SK-MEL-5 (cell line): Measurements from ENCODE around the gene MAP3K6. TPM values are rescaled to one million over a fixed set of nuclear protein-coding genes. Genes with fewer than 3 reads are reported as not detected.
"Not testable (repeated sequence)": the region's sequence is repeated elsewhere in the genome, so short reads cannot be mapped to it uniquely, and the experiment has no call there.

ENCODE experiments used
- DNase-seq: peaks from one replicate; pipeline ENCODE4 v3.0.0-alpha.2; 2016; ENCODE audit warnings: low read depth, low spot score
- in situ Hi-C: cut with HindIII; loops from 2 replicates; pipeline ENCODE4 v1.10.0; 2016; ENCODE audit warnings: low sequenced_read_pairs, high pct_unique_total_duplicates, low pct_unique_long_range_greater_than_20kb
- polyA plus RNA-seq, 2 experiments: library from polyadenylated mRNA; depleted of rRNA; stranded (reverse); fragments of >200 nt; gene quantifications; 2 replicates each; pipeline ENCODE4 v1.2.3, GENCODE V29; 2015
- total RNA-seq: library from RNA; depleted of rRNA; stranded (reverse); fragments of >200 nt; shearing (Covaris generic); gene quantifications from 2 replicates; pipeline ENCODE4 v1.2.3, GENCODE V29; 2014; rRNA removed

The MAP3K6 gene
- total RNA-seq: 5.5 and 6.4 TPM in 2 replicates
- 10.8 and 13.9 TPM in 2 replicates for polyA plus RNA-seq (2015; cell fraction: cytosol; rRNA removed)
- polyA plus RNA-seq (2015; cell fraction: nucleus; rRNA removed): 128 and 135 TPM in 2 replicates

DNA sequence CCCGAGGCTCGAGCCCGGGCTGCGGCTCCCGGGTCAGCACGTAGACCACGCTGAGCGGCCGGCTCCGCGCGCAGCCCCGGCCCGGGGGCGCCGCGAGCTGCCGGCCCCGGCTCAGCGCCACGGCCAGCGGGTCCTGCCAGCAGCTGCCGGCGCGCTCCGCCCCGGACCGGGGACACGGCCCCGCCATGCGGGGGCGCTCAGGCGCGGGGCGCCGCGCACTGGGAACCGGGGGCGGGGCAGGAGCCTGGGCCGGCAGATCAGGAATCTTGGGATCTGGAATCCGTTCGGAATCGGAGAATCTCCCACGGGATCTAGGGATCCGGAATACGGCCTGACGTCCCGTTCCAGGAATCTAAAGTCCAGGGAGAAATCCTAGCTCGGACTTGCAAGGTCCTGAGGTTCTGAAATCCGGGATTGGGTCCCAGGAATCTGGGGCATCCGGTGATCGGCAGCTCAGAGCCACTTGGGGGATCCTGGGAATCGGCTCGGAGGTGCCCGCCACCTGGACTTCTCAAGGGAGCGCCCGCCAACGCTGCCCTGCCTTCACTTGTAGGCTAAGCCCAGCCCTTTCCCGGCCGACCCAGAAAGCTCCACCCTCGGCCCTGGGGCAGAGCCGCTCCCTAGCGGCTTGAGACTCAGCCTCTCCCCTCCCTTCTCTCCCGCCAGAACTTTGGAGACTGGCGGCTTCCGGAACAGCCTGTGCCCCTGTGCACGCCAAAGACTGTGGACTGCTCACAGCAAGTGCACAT lies at the start of gene MAP3K6:
MAP3K6 (minus strand) TSS at position 551 of the 749 bp plus-strand sequence; CDS start at position 187, 364 bp downstream.
- DNase-seq: peak; percentile 80
- in situ Hi-C loops: no loop called here

DNA sequence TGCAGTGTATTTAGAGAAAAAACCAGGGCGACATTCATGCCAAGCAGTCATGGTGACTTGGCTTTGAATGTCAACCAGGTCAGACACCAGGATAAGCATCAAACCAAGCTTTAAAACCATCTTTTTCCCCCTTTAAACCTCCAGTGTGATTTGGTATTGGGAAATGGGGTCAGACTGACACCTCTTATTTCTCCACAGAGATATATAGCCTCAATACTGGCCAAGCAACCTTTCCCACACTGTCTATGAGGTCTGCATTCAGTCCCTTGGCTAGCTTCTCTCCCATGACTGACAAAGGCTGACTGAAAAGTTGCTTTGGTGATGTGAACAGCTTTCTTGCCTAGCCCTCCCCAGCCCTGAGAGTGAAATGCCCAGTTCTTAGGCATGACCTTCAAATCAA lies 47.3 kb upstream of the MAP3K6 start:
- in situ Hi-C loops: no loop called here
- no peak for DNase-seq

GRCh38 chr1:27413004-27413403 lies 46.2 kb upstream of the MAP3K6 start:
- DNase-seq: peak; percentile 20
- in situ Hi-C loops: no loop called here

DNA sequence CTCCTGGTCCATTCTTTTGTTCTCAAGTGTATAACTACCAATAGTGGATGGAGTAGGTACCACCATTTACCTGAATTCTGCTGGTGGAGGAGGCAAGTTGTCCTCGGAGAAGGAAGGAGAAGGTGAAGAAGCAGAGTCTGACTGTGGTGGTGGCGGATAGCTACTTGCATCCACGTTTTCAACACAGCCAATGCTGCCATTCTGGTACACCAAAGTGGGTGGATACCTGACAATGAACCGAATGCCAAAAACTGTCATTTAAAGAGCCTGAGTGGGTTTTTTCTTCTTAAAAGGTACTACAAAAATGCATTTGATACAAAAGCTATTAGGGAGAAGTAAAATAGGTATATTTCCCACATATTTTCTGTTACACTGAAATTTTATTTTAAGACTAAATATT lies 45.7 kb upstream of the MAP3K6 start:
- in situ Hi-C loops: no loop called here
- no peak for DNase-seq

DNA sequence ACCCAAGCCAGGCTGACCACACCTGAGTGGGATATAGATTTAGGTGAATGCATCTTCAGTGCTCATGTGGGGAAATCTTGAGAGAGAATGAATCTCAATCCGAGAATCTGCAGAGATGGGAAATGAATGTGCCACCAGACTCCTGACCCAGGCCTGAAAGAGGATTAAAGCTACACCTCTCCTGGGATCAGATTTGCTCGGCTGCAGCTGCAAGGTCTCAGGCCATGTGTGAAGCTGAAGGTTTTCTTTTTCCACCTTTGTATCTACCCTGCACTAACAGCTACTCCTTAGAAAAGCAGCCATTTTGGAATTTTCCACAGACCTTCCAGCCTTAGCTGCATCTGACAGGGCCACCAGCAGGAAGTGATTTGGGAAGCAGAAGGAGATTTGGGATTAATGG lies 43.9 kb upstream of the MAP3K6 start:
- DNase-seq: no peak
- in situ Hi-C loops: no loop called here

GRCh38 chr1:27409669-27410068 lies 42.9 kb upstream of the MAP3K6 start:
- in situ Hi-C loops: no loop called here
- DNase-seq: no peak

DNA sequence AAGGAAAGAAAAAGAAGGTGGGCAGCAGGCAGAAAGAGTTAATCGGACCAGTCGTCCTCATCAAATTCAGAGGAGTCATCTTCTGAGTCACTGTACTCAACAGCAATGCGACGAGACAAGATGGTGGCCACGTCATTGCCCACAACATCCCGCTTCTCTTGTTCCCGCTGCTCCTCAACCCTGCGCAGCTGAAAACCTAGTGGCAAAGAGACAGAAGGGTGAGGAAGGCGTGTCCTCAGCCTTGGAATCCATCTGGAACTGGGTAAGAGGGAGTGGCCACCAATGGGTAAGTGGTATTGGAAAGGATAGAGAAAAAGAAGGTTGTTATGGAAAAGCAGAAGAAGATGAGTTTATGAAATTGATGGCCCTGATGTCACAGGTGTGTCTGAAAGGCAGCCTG lies 41.4 kb upstream of the MAP3K6 start:
- no peak for DNase-seq
- in situ Hi-C loops: no loop called here

GRCh38 chr1:27406791-27407190 lies 40.0 kb upstream of the MAP3K6 start:
- in situ Hi-C loops, DNase-seq: not testable (repeated sequence)

GRCh38 chr1:27406362-27406680 lies 39.6 kb upstream of the MAP3K6 start:
- DNase-seq: no peak
- in situ Hi-C loops: no loop called here

GRCh38 chr1:27405598-27406361 lies 39.0 kb upstream of the MAP3K6 start:
- DNase-seq, in situ Hi-C loops: not testable (repeated sequence)

GRCh38 chr1:27405074-27405473 lies 38.3 kb upstream of the MAP3K6 start:
- in situ Hi-C loops: no loop called here
- DNase-seq: no peak

GRCh38 chr1:27403931-27404330 lies 37.2 kb upstream of the MAP3K6 start:
- DNase-seq: no peak
- in situ Hi-C loops: no loop called here

DNA sequence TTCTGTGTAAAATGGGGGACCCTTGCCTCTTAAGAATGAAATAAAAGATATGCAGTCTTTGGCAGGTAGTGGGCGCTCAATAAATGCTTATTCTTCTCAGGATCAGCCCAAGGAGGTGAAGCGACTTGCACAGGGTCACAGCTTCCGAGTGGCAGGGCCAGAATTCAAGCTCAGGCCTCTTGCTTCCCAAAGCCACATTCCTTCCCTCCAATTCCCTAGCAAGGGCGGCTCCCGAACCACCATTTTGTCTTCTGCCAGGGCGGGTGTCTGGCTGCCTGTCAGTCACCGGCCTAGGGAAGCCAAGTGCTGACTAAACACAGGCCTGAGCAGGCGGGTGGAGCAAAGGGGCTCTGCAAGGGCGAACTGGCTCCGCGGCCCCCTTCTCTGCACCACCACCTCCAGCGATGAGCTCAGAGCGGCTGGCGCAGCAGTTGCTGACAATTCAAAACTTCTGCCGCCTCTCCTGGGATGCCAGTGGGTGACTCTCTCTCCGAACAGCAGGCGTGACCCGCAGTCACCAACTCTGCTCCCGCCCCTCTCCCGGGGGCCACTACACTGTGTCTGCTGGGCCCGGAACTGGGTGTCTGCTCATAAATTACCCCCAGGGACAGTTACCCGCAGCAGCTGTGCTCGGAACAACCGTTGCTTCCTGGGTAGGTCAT lies 36.4 kb upstream of the MAP3K6 start:
- in situ Hi-C loops: no loop called here
- DNase-seq: peak; percentile 29

GRCh38 chr1:27402349-27402754 lies 35.6 kb upstream of the MAP3K6 start:
- in situ Hi-C loops: no loop called here
- peak; percentile 74 for DNase-seq

GRCh38 chr1:27400963-27401341 lies 34.2 kb upstream of the MAP3K6 start:
- no peak for DNase-seq
- in situ Hi-C loops: no loop called here

DNA sequence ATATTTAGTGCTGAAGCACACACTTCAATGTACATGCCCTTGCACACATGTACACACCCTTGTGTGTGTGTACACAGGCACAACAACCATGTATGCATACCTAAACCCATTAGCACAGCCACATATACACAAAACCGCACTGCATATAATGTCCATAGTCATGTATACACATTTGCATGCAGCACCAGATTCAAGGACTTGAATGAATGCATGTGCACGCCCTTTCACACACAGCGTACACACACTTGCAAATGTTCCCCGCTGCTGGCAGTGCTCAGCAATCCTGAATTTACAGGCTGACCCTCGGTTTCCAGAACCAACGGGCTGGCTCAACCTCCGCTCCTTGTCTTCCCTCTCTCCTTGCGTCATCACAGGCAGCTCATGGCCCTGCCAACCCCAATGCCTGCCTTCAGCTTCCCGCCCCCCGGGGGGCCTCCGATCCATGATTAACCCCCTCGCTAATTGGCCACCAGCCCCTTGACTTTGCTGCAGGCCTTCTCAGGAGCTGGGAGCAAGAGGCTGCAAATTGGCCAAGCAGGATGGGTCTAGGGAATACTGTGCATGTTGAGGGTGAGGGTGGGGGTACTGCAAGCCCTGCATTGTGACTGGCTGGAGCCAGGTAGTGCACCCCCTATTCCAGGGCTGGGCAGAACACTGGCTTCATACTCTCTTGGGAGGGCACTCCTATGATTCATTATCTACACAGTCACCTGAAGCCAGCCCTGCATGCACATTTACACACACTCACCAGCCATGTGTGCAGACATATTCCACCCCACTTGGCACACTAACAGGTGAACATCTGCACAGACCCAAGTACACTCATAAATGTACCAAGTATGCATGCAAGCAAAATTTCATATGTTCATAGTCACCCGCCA lies 33.6 kb upstream of the MAP3K6 start:
- in situ Hi-C loops: no loop called here
- no peak for DNase-seq

GRCh38 chr1:27399251-27400025 lies 32.7 kb upstream of the MAP3K6 start:
- in situ Hi-C loops: no loop called here
- DNase-seq: no peak
